ENCODE measurements around the gene CYP27B1.

Gene CYP27B1

GRCh38 chr12:57751788-57752667 is 14.8 kb downstream of the CYP27B1 start, which contains the start of gene CDK4:
TSS of gene CDK4 (minus strand) at chr12:57752310. CDS start at chr12:57751717, 593 bp downstream.
- peak; percentile 99 for DNase-seq (ENCODE audit: low read depth in 2 of 2)

- no peak for DNase-seq (ENCODE audit: low read depth in 2 of 2)
Measured at GRCh38 chr12:57751432-57751787, 15.5 kb downstream of the CYP27B1 start.

- DNase-seq (ENCODE audit: low read depth in 2 of 2), result no peak
Measured at GRCh38 chr12:57750561-57751431, 16.1 kb downstream of the CYP27B1 start.

- DNase-seq (ENCODE audit: low read depth in 2 of 2), result no peak
Measured at GRCh38 chr12:57749061-57749460, 17.8 kb downstream of the CYP27B1 start.

- DNase-seq (ENCODE audit: low read depth in 2 of 2), result no peak
Measured at GRCh38 chr12:57746025-57746424, 20.9 kb downstream of the CYP27B1 start.

- DNase-seq (ENCODE audit: low read depth in 2 of 2), result no peak
Measured at GRCh38 chr12:57745485-57745881, 21.4 kb downstream of the CYP27B1 start.

- DNase-seq (ENCODE audit: low read depth in 2 of 2), result peak; percentile 97
Measured at GRCh38 chr12:57744777-57745484, 21.9 kb downstream of the CYP27B1 start, which contains the start of gene TSPAN31. TSS of gene TSPAN31 (plus strand) at chr12:57745039. CDS start at chr12:57745155, 116 bp downstream.

GRCh38 chr12:57744194-57744776 is 22.6 kb downstream of the CYP27B1 start:
- no peak for DNase-seq (ENCODE audit: low read depth in 2 of 2)

GRCh38 chr12:57743769-57744168 is 23.1 kb downstream of the CYP27B1 start:
- DNase-seq (ENCODE audit: low read depth in 2 of 2), result no peak

GRCh38 chr12:57741844-57742738 is 24.8 kb downstream of the CYP27B1 start:
- no peak for DNase-seq (ENCODE audit: low read depth in 2 of 2)

- DNase-seq (ENCODE audit: low read depth in 2 of 2), result no peak
Measured at GRCh38 chr12:57741413-57741789, 25.5 kb downstream of the CYP27B1 start.

- DNase-seq (ENCODE audit: low read depth in 2 of 2), result no peak
Measured at GRCh38 chr12:57740656-57741412, 26.0 kb downstream of the CYP27B1 start.

GRCh38 chr12:57739914-57740538 is 26.9 kb downstream of the CYP27B1 start:
- DNase-seq (ENCODE audit: low read depth in 2 of 2), result no peak

- DNase-seq (ENCODE audit: low read depth in 2 of 2), result no peak
Measured at GRCh38 chr12:57739387-57739786, 27.5 kb downstream of the CYP27B1 start.

- no peak for DNase-seq (ENCODE audit: low read depth in 2 of 2)
Measured at GRCh38 chr12:57738661-57739237, 28.1 kb downstream of the CYP27B1 start, which contains the start of gene AGAP2. TSS of gene AGAP2 (minus strand) at chr12:57738742. CDS start at chr12:57738246, 496 bp downstream.

GRCh38 chr12:57737467-57738460 is 29.1 kb downstream of the CYP27B1 start:
- no peak for DNase-seq (ENCODE audit: low read depth in 2 of 2)

- no peak for DNase-seq (ENCODE audit: low read depth in 2 of 2)
Measured at GRCh38 chr12:57736741-57737466, 30.0 kb downstream of the CYP27B1 start.
